ENCODE data around the gene CDH11. TPM values are rescaled to one million over a fixed set of nuclear protein-coding genes. Genes with fewer than 3 reads are reported as not detected.
A peak's percentile ranks its signal among the peaks of the same experiment; 100 is the strongest.

The CDH11 gene
- total RNA-seq, 2 experiments from 2014 or later, result not detected

DNA sequence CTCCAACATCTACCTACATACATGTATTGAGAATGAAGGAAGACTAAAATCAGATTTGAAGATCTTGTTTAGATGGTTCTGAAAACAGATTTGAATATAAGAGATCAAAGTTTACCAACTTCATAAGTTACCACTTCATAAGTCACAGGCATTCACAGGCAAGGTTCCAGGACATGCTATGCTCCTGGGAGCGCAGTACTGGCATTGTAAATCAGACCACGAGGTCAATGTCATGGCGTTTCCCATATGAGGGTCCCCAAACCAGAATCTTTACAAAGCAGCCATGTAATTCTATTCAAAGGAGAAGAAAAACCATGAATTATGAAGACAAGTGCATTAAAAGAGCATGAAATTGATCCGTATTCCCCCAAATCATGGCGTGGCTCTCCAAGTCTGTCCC lies 3.0 kb downstream of the CDH11 start:
- Mint-ChIP-seq H3K27ac (no peak overlapping the region), H3K36me3 (ENCODE audit: low read depth) (no peaks in the 10 kb centered on the region), H3K27me3 (peaks cover 29% of the 10 kb centered on the region), H3K9me3 (no peaks in the 10 kb centered on the region), H3K4me3 (no peak overlapping the region), H3K4me1 (ENCODE audit: low read depth) (no peaks in the 10 kb centered on the region)
- H3K9me3 ChIP-seq (ENCODE audit: control insufficient read depth in 1 of 2, insufficient read depth in 1 of 2, low read length in 2 of 2), result peaks cover 0 to 35% of the 10 kb centered on the region in 2 experiments
- intact Hi-C loops (cut with DNase I, micrococcal nuclease), result no loop called here
- ChIA-PET POLR2A (no interaction called here), CTCF (no interaction called here)
- DNase-seq (no peak), ATAC-seq (ENCODE audit: poor library complexity) (no peak)
- no peaks in the 10 kb centered on the region for H3K36me3 ChIP-seq (ENCODE audit: insufficient read depth, low read length)
- H3K27me3 ChIP-seq (ENCODE audit: control insufficient read depth in 1 of 2, insufficient read depth in 2 of 2, low read length in 2 of 2), result peaks cover 22 to 43% of the 10 kb centered on the region in 2 experiments
- H3K4me1 ChIP-seq (ENCODE audit: insufficient read depth, low read length), result no peaks in the 10 kb centered on the region
- TF ChIP-seq, protein P1, sequence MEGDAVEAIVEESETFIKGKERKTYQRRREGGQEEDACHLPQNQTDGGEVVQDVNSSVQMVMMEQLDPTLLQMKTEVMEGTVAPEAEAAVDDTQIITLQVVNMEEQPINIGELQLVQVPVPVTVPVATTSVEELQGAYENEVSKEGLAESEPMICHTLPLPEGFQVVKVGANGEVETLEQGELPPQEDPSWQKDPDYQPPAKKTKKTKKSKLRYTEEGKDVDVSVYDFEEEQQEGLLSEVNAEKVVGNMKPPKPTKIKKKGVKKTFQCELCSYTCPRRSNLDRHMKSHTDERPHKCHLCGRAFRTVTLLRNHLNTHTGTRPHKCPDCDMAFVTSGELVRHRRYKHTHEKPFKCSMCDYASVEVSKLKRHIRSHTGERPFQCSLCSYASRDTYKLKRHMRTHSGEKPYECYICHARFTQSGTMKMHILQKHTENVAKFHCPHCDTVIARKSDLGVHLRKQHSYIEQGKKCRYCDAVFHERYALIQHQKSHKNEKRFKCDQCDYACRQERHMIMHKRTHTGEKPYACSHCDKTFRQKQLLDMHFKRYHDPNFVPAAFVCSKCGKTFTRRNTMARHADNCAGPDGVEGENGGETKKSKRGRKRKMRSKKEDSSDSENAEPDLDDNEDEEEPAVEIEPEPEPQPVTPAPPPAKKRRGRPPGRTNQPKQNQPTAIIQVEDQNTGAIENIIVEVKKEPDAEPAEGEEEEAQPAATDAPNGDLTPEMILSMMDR (IDR thresholded peaks at IDR 0.05), result no peak
- H3K27ac ChIP-seq (ENCODE audit: low read depth in 1 of 2, low read length in 2 of 2), result no peak overlapping the region
- H3K4me3 ChIP-seq (ENCODE audit: low read length), result no peak overlapping the region

DNA sequence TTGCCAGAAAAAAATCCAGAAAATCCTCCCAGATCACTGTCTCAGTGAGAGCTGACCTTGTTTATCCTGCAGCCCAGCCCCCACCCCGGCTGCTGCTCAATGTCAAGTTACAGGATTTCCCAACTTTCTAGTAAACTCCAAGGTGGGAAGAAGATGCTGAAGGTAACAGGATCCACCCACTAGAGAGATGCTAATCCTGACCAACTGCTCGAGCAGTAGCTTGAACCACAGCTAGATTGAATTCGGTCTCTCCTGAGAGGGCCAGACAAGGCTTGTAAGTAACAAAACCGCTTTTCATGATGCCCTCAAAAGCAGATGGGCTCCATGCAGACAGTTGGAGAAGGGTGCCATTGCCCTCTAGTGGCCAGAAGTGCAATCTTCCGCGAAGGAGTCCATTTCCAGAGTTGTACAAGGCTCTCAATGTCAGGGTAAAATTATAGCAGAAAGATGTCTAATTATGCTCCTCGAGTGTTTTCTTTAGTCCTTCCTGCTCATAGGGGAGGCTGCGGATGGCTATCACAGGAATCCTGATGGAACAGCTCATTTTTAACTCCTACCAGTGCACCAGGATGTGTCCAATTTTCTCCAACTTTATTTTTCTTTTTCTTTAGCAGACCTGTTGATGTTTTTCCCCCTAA lies 3.9 kb downstream of the CDH11 start:
- Histone ChIP-seq H3K9me3 (ENCODE audit: control insufficient read depth in 1 of 2, insufficient read depth in 1 of 2, low read length in 2 of 2) (peaks cover 0 to 26% of the 10 kb centered on the region in 2 experiments), H3K4me3 (ENCODE audit: low read length) (no peak overlapping the region), H3K4me1 (ENCODE audit: insufficient read depth, low read length) (no peaks in the 10 kb centered on the region), H3K27me3 (ENCODE audit: control insufficient read depth in 1 of 2, insufficient read depth in 2 of 2, low read length in 2 of 2) (peaks cover 15 to 35% of the 10 kb centered on the region in 2 experiments), H3K27ac (ENCODE audit: low read depth in 1 of 2, low read length in 2 of 2) (no peak overlapping the region), H3K36me3 (ENCODE audit: insufficient read depth, low read length) (no peaks in the 10 kb centered on the region)
- peaks cover 24% of the 10 kb centered on the region for H3K27me3 Mint-ChIP-seq
- ChIA-PET POLR2A (no interaction called here), CTCF (no interaction called here)
- DNase-seq (peak in 5 of 14 experiments; percentile 3 to 31 (median 15)), ATAC-seq (ENCODE audit: poor library complexity) (no peak)
- H3K27ac Mint-ChIP-seq, result no peak overlapping the region
- H3K36me3 Mint-ChIP-seq (ENCODE audit: low read depth), result no peaks in the 10 kb centered on the region
- no peaks in the 10 kb centered on the region for H3K9me3 Mint-ChIP-seq
- H3K4me3 Mint-ChIP-seq, result no peak overlapping the region
- TF ChIP-seq, protein P1 (IDR thresholded peaks at IDR 0.05), result peak; percentile 47
- intact Hi-C loops (cut with DNase I, micrococcal nuclease), result no loop called here
- H3K4me1 Mint-ChIP-seq (ENCODE audit: low read depth), result no peaks in the 10 kb centered on the region

DNA sequence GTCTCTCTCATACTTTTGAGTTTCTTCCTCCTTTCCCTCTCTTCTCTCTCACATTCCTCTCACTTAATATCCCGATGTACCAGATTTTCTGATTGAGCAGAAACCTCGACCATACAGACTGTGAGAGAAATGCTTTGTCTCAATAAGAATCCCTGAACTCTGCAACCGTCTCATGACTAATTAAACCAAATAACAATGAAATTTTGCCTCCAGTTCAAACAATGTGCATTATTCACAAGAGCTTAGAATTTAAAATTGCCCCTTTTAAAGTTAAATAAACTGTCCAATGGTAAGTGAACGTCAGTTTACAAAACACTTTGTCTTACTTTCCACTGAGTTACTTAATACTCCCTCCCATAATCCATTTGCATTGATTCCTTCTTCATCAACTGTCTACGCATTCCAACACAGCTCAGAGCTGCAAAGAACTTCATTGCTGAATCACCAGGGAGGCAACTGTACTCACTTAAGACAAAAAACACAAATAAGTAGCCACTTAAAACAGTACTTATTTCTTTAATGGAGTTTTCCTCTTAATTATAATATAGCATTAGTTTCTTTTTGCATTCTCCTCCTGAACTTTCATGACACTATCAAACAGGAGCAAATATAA lies 4.9 kb downstream of the CDH11 start:
- intact Hi-C loops (cut with DNase I, micrococcal nuclease), result no loop called here
- DNase-seq (no peak), ATAC-seq (ENCODE audit: poor library complexity) (no peak)
- Histone ChIP-seq H3K27ac (ENCODE audit: low read depth in 1 of 2, low read length in 2 of 2) (no peak overlapping the region), H3K27me3 (ENCODE audit: control insufficient read depth in 1 of 2, insufficient read depth in 2 of 2, low read length in 2 of 2) (peaks cover 9 to 28% of the 10 kb centered on the region in 2 experiments), H3K9me3 (ENCODE audit: control insufficient read depth in 1 of 2, insufficient read depth in 1 of 2, low read length in 2 of 2) (peaks cover 0 to 15% of the 10 kb centered on the region in 2 experiments), H3K36me3 (ENCODE audit: insufficient read depth, low read length) (no peaks in the 10 kb centered on the region), H3K4me1 (ENCODE audit: insufficient read depth, low read length) (no peaks in the 10 kb centered on the region), H3K4me3 (ENCODE audit: low read length) (no peak overlapping the region)
- no peaks in the 10 kb centered on the region for H3K4me1 Mint-ChIP-seq (ENCODE audit: low read depth)
- CTCF ChIA-PET, result no interaction called here
- TF ChIP-seq, protein P1 (IDR thresholded peaks at IDR 0.05), result no peak
- H3K4me3 Mint-ChIP-seq, result no peak overlapping the region
- peaks cover 24% of the 10 kb centered on the region for H3K27me3 Mint-ChIP-seq
- H3K27ac Mint-ChIP-seq, result no peak overlapping the region
- H3K9me3 Mint-ChIP-seq, result no peaks in the 10 kb centered on the region
- POLR2A ChIA-PET, result no interaction called here
- no peaks in the 10 kb centered on the region for H3K36me3 Mint-ChIP-seq (ENCODE audit: low read depth)

Data from CD4-positive, alpha-beta T cell (primary cell).